Retinal pigment epithelial cell (primary cell): ENCODE results near the gene LRRC72.
"Not testable (repeated sequence)": the region's sequence is repeated elsewhere in the genome, so short reads cannot be mapped to it uniquely, and the experiment has no call there.

Source experiments
- DNase-seq: peaks from one replicate; pipeline ENCODE4 v3.0.0-alpha.2; 2010; ENCODE audit warnings: low read depth
- H3K4me3 ChIP-seq: 2 replicates; pipeline ENCODE4 v1.5.1; 2011; ENCODE audit warnings: mild to moderate bottlenecking, low read length, control low read depth, moderate library complexity
- TF ChIP-seq, protein P1 (sequence below): conservative IDR thresholded peaks from 2 replicates; pipeline ENCODE4 v1.5.1; 2011; ENCODE audit warnings: low read depth, low read length, control low read depth, inconsistent platforms

Gene LRRC72

DNA sequence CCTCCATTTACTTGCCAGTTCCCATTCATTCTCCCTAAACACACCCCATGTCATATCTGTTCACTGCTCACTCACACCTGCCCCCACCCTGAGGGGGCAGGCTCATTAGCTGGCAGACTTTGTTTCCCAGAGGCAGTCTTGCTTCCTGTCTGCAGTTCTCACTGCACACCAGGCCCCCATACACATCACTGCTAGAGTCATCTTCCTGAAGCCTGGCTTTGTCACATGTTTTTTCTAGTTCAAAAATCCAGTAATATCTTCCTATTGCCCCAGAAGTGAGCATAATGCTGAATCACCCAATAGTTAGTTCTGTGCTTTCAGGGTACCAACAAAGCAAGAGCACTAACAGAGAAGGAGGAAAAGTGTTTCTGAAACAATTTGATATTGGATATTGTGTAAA, 1.9 kb downstream of the LRRC72 start:
- H3K4me3 ChIP-seq: no peak overlapping the region
- TF ChIP-seq, protein P1, sequence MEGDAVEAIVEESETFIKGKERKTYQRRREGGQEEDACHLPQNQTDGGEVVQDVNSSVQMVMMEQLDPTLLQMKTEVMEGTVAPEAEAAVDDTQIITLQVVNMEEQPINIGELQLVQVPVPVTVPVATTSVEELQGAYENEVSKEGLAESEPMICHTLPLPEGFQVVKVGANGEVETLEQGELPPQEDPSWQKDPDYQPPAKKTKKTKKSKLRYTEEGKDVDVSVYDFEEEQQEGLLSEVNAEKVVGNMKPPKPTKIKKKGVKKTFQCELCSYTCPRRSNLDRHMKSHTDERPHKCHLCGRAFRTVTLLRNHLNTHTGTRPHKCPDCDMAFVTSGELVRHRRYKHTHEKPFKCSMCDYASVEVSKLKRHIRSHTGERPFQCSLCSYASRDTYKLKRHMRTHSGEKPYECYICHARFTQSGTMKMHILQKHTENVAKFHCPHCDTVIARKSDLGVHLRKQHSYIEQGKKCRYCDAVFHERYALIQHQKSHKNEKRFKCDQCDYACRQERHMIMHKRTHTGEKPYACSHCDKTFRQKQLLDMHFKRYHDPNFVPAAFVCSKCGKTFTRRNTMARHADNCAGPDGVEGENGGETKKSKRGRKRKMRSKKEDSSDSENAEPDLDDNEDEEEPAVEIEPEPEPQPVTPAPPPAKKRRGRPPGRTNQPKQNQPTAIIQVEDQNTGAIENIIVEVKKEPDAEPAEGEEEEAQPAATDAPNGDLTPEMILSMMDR: no peak
- DNase-seq: no peak

DNA sequence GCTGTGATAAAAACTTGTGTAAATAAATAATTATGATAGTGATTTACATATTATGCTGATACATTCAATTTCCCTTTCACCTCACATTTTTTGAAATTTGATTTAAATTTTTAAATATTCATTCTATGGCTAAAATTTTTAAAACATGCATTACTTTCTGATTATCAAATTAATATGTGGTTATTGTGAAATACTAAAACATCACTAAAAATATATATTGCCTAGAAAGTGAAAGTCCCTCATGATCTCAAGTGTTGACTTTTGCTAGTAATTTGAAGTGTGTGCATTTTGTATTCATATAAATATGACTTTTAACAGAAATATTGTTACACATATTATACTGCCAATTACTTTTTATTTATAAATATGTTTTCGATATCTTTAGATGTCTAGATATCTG, 3.1 kb downstream of the LRRC72 start:
- no peak for DNase-seq
- TF ChIP-seq, protein P1: no peak
- no peak overlapping the region for H3K4me3 ChIP-seq

DNA sequence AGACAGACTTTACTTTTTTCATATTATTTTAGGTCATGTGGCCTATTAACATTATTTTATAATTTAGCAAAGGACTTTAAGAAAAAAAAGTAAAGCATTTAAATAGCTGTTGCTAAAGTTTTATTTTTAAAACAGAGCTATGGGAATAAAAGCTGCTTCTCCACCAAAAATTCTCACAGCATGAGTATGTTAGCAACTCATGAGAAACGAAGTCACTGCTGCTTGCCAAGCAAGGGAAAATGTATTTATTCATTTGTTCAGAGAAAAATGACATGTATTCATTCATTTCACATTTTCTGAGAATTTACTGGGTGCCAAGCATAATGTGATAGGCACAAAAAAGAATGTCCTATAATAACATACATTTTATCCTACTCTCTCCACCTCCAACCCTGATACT, 5.1 kb downstream of the LRRC72 start:
- TF ChIP-seq, protein P1: no peak
- no peak for DNase-seq
- no peak overlapping the region for H3K4me3 ChIP-seq

DNA sequence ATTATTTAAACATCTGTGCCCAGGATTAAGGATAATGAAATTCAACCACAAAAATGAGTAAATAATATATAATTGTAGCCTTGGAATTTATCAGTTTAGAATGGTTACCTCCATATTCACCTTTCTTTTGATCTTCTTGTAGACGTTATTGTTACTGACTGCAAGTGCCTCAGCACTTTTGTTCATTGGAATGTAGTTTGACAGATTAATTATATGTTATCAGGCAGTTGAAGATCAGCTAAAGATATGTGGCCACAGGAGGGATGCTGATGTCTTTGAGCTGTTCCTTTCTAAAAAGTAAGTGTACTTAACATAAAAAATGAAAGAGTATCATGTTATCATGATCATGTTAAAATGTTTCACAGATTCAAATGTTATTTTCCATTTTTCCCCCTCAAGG, 5.6 kb downstream of the LRRC72 start:
- H3K4me3 ChIP-seq: no peak overlapping the region
- TF ChIP-seq, protein P1: no peak
- DNase-seq: no peak

DNA sequence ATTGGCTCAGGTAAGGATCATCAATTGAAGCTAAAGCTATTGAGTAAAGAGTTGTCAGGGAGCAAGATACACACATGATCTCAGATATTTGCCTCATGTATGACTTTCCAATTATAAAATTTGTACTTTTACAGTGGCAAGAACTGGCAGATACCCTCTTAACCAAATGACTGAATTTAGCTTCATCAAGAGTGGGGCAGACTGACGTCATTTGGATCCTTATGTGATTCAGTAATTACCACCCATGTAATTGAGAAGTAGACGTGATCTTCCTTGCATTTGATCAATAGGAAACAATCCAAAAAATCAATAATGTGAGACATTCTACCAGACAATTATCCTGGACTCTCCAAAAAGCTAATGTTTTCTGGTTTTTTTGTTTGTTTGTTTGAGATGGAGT, 8.9 kb downstream of the LRRC72 start:
- H3K4me3 ChIP-seq: no peak overlapping the region
- DNase-seq: no peak
- TF ChIP-seq, protein P1: no peak

DNA sequence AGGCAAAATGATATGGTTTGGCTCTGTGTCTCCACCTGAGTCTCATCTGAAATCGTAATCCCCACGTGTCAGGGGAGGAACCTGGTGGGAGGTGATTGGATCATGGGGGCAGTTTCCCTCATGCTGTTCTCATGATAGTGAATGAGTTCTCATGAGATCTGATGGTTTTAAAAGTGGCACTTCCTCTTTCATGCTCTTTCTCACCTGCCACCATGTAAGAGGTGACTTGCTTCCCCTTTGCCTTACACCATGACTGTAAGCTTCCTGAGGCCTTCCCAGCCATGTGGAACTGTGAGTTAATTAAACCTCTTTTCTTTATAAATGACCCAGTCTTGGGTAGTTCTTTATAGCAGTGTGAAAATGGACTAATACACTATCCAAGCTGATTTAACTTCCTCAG, 13.9 kb downstream of the LRRC72 start:
- not testable (repeated sequence) for H3K4me3 ChIP-seq, DNase-seq

DNA sequence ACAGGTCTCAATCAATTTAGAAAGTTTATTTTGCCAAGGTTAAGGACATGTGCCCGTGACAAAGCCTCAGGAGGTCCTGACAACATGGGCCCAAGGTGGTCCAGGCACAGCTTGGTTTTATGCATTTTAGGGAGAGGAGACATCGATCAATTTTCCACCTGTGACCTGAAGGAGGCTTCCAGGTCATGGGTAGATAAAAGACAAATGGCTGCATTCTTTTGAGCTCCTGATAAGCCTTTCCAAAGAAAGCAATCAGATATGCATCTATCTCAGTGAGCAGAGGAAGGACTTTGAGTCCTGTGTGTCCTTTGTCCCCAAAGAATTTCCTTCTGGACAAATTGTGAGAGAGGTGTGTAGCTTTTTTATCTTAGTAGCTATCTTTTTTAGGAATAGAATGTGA, 15.8 kb downstream of the LRRC72 start:
- DNase-seq: no peak
- TF ChIP-seq, protein P1: no peak
- H3K4me3 ChIP-seq: no peak overlapping the region

DNA sequence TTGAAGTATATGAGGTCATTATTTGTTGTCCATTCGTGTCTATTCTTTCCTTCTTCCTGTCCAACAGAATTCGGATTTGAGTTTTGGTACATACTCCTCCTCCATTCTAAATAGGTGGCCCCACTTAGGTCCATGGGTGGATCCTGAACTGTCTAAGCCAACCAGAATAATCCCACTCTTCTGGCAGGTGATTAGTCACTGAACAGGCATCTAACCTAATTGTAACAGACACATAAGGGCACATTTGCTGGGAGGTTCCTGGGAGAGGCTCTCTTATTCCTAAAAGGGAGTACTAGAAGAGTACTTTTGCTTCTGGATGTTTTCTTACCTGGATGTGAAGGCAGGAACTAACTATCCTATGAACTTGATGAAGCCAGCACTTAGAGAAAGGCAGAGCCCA, 16.8 kb downstream of the LRRC72 start:
- TF ChIP-seq, protein P1: no peak
- no peak for DNase-seq
- H3K4me3 ChIP-seq: no peak overlapping the region
